HG03558 (cell line): ENCODE data around the gene SLC14A1.

ENCODE experiments used
- ATAC-seq: cut with Tn5 transposase; IDR thresholded peaks from one replicate; pipeline ENCODE4 v1.9.1; 2021; ENCODE audit warnings: moderate number of reproducible peaks; ENCODE audit not compliant: unreplicated experiment; ENCODE audit errors: extremely low read depth

The SLC14A1 gene

GRCh38 chr18:45788861-45789260 is 64.9 kb downstream of the SLC14A1 start:
- ATAC-seq = no peak

DNA sequence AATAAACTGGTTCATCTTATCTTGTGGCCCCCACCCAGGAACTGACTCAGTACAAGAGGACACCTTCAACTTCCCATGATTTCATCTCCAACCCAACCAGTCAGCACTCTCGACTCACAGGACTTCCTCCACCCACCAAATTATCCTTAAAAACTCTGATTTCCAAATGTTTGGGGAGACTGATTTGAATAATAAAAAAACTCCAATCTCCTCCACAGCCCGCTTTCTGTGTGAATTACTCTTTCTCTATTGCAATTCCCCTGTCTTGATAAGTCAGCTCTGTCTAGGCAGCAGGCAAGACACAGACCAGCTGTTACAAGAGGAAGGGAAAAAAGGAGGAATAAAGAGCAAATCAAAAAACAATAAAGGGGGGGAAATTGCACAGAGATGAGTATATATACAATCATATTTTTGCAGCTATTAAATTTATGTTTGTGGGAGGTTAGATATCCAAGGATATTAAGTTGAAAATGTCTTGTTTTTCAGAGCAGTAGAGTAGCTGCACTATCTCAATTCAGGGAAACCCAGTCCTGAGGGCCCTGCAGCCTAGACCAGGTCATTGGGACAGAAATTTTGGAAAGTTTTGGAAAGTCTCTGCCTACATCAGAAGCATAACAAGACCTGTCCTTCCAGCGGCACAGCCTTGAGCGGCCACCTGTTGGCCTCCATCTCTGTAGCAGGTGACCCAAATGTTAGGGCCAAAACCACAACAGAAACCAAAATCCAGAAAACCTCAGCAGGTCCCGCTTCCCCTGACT is 68.7 kb downstream of the SLC14A1 start:
- ATAC-seq = no peak

DNA sequence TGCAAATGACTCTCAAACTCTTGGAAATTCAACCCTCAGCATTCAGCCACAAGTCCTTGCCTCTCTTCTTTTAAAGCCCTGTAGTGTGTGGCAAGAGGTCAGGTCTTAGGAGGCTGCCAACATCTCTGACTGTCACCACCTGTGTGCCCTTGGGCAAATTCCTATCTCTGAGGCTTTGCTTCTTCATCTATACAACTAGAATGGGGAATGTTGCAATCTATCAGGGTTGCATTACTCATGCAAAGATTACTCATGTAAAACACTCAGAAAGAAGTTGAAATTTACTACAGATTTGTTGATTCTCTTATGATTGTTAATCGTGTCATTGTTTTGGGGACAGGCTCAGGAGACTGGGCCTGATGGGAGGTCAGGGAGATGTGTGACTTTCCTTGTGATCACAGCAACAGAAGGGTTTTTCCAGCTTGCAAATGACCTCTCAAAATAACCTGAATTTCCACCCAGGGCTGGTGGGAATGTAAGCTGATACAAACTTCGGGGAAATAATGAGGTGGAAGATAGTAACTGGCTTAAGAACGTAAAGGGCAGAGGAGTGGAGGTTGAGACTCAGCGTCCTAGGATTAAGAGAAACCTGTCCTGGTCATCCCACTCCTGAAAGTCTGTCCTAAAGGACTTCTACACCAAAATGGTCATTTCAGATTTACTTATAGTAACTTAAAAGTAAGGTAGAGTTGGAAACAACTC is 69.4 kb downstream of the SLC14A1 start:
- ATAC-seq = no peak

DNA sequence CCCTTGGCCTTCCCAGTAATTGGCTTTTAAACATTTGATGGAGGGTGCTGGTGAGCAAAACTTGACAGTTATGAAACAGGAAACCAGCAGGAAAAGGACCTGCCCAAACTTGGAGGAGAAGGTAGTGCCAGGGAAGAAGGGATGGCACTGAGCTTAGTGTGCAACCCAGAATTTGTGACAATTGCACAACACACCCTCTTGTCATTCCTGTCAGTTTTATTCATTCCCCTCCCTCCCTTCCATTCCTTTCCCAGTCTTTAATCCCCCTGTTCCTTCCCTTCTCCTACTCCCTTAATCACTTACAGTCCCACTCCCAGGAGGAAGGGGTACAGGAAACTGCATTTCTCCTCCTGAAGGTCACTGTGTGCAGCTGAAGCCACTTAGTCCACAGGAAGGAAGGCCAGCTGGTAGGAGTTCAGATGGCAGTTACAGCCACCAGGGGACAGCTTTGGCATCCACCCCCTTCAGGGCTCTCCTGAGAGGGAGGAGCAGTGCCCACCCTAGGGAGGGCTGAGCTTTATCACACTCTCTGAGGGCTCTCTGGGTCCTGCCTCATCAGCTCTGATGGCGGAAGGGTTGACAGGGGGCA is 77.5 kb downstream of the SLC14A1 start:
- ATAC-seq = no peak
